Islet of Langerhans (tissue), 1 donor: ENCODE data around the gene RCC2.
"Not testable (repeated sequence)": the region's sequence is repeated elsewhere in the genome, so short reads cannot be mapped to it uniquely, and the experiment has no call there.

Experiments used
- FAIRE-seq: peaks from one replicate; lab custom pipeline; 2011; peaks lifted over from hg19 to GRCh38; lab: Jason Lieb, UNC

The RCC2 gene

GRCh38 chr1:17439250-17440073, at the start of gene RCC2:
Gene RCC2 (minus strand): TSS chr1:17439677. CDS start chr1:17438514, 1,163 bp downstream.
- no peak for FAIRE-seq

GRCh38 chr1:17486242-17486641, 46.8 kb upstream of the RCC2 start:
- no peak for FAIRE-seq

- FAIRE-seq = no peak
Measured at GRCh38 chr1:17485281-17485680, 45.8 kb upstream of the RCC2 start.

GRCh38 chr1:17481981-17482380, 42.5 kb upstream of the RCC2 start:
- not testable (repeated sequence) for FAIRE-seq

GRCh38 chr1:17480846-17481245, 41.4 kb upstream of the RCC2 start:
- FAIRE-seq = no peak

GRCh38 chr1:17475752-17476151, 36.3 kb upstream of the RCC2 start:
- no peak for FAIRE-seq

- FAIRE-seq = not testable (repeated sequence)
Measured at GRCh38 chr1:17474836-17475555, 35.5 kb upstream of the RCC2 start.

GRCh38 chr1:17472814-17473213, 33.3 kb upstream of the RCC2 start:
- no peak for FAIRE-seq

GRCh38 chr1:17471393-17471792, 31.9 kb upstream of the RCC2 start:
- FAIRE-seq = no peak

- no peak for FAIRE-seq
Measured at GRCh38 chr1:17470021-17470799, 30.7 kb upstream of the RCC2 start.

GRCh38 chr1:17468357-17469265, 29.1 kb upstream of the RCC2 start:
- not testable (repeated sequence) for FAIRE-seq

GRCh38 chr1:17466359-17466758, 26.9 kb upstream of the RCC2 start:
- FAIRE-seq = no peak

GRCh38 chr1:17465228-17465627, 25.8 kb upstream of the RCC2 start:
- no peak for FAIRE-seq

- FAIRE-seq = no peak
Measured at GRCh38 chr1:17463991-17464390, 24.5 kb upstream of the RCC2 start.

GRCh38 chr1:17462669-17463068, 23.2 kb upstream of the RCC2 start:
- FAIRE-seq = no peak

GRCh38 chr1:17460219-17460618, 20.7 kb upstream of the RCC2 start:
- FAIRE-seq = no peak

- FAIRE-seq = no peak
Measured at GRCh38 chr1:17458794-17459193, 19.3 kb upstream of the RCC2 start.

- no peak for FAIRE-seq
Measured at GRCh38 chr1:17452686-17453085, 13.2 kb upstream of the RCC2 start.

GRCh38 chr1:17452203-17452602, 12.7 kb upstream of the RCC2 start:
- FAIRE-seq = not testable (repeated sequence)

- FAIRE-seq = no peak
Measured at GRCh38 chr1:17451731-17452130, 12.3 kb upstream of the RCC2 start.

- no peak for FAIRE-seq
Measured at GRCh38 chr1:17447501-17447992, 8.1 kb upstream of the RCC2 start.

- FAIRE-seq = no peak
Measured at GRCh38 chr1:17442841-17443240, 3.4 kb upstream of the RCC2 start.
